ENCODE results near the gene ALS2.

The ALS2 gene

DNA sequence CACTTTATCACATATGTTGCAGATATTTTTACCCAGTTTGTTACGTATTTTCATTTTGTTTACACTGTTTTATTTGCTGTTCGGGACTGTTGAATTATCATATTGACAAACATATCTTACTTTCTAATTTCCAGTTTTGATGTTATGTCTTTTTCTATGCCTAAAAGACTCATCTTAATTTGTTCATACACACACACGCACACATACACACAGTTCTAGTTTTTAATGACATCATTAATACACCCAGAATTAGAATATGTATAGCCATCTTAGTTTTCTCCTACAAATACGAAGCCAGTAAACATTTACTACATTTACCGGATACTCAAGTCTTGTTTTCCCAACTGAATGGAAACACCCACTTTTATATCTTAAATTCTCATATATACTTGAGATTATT, 29.2 kb downstream of the ALS2 start:
- no peak for ATAC-seq

DNA sequence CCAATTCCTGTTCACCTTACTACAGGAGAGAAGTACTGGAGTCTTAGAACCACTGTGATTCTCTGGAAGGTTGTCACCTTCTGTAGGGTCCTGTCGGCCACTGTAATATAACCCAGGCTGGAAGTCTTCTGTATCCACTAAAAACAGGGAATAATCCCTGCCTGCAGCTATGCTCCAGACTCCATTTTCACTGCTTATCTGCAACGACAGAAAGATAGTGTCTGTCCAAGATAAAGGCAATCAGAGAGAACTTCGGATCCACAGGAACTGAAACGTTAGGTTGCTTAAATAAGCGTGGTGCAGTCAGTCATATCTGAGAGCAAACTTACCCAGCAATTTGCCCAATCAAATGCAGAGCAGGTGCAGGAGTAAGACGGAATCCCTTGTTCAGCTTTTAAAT, 34.2 kb downstream of the ALS2 start:
- ATAC-seq, result no peak

DNA sequence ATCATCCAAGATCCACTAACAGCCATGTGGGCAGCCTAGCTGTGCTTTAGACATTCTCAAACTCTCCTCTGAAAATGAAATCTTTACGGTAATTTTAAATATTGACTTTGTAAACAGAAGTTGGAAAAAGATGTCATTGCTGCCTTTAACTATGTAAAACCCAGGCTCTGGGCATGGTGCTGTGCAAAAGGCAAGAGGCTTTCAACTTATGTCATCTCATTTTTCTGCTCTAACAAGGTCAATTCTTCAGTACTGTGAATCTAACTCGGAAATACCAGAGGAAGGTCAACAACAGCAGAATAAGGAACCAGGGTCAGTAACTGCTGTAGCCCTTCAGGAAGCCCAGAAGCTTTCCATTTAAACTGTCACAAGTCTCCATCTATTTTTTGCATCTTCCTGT, 45.2 kb downstream of the ALS2 start:
- ATAC-seq, result no peak

DNA sequence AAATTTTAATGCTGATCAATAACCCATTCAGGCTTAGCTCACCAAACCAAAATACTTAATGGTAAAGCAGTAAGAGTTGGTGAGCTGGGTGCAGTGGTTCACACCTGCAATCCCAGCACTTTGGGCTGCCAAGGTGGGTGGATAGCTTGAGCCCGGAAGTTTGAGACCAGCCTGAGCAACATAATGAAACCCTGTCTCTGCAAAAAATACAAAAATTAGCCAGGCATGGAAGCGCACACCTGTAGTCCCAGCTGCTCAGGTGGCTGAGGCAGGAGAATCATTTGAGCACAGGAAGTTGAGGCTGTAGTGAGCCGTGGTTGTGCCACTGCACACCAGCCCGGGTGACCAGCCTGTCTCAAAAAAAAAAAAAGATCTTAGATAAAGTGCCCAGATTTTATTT, 46.6 kb downstream of the ALS2 start:
- no peak for ATAC-seq

DNA sequence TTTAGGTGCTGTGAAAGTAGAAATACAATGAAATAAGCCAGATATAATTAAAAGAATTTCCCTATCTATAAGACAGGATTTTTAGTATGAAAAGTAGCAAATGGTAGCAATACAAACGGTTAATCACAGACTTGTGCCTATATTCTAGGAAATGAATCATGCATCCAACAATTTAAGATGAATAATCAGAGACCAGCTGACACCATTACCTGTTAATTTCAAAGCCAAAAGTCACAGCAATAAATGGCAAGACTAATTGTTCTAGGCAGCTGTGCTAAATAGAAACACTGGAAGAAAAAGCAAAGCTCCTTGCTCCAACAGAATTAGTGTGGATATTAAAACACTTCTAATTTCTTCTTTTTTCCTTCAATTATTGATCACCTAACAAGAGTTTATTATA, 47.2 kb downstream of the ALS2 start:
- ATAC-seq, result no peak

DNA sequence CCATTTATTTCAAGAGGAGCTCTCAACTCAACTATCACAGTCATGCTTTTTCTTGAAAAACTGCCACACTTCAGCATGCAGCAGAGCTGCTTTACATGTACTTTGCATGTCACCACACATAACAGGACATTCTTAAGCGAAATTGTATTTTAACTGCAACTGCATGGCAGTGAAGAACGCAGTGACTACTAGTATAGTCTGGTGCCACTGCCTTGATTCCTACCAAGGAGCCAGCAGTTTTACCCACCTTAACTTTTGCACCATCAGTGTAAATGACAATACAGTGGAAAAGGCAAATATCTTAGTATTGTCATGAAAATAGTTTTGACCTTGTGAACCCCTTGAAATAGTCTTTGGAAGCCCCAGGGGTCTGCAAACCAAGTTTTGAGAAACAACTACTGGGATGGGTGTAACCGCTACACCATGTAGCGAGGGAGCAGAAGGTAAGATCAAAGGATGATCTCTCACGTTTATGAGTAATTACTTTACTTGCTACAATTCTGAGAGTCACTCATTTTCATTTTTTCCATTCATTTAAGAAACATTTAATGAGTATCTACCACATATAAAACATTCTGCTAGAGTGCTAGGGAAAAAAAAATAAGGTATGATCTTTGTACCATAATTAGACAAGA, 50.0 kb downstream of the ALS2 start:
- ATAC-seq, result peak; percentile 86 to 89

DNA sequence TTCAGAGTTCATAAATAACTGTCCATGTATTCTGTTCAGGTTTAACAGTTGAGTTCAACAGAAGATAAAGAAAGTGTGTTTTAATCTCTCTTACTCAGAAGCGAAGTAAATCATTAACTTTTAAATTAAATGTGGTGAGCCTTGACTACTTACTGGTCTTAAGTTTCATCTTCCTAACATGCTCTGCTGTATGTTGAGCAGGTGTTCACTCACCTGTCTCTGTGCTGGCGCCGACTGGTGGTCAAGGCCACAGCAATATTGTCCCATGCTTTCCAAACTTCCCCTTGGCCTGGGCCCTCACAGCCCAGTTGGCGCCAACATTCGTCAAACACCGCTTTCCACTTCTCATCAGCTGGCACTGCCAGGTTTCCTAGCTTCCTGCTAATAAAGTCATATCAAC, 65.3 kb downstream of the ALS2 start:
- no peak for ATAC-seq

DNA sequence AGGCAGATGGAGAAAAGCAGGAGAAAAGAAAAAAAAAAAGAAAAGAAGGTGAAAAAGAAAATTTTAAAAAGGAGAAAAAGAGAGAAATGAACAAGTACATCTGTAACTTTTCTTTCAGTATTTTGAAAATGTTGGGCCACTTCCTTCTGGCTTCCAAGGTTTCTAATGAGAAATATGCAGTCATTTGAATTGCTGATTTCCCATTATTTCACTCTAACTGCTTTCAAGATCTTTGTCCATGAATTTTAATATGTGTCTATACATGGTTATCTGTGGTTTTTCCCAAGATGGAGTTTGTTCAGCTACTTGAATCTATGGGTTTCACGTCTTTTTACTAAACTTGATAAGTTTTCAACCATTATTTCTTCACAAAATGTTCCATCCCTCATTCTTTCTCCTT, 68.0 kb downstream of the ALS2 start:
- ATAC-seq, result no peak

DNA sequence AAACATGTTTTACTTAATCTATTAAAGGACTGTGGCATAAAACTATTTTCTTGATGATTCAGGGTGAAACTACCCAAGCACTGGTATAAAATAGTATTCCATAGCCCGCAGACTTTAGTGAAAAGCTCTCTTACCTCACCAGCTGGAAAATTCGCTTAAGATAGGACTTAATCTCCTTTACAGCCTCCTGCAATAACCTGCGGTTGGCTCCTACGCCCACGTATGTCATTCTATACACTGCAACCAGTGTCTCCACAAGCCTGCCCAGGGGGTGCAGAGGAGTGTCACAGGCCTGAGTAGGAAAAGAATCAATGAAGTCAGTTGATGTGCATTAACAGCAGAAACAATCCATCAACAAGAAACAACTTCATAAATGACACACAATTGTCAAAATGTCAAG, 71.0 kb downstream of the ALS2 start:
- ATAC-seq, result no peak

DNA sequence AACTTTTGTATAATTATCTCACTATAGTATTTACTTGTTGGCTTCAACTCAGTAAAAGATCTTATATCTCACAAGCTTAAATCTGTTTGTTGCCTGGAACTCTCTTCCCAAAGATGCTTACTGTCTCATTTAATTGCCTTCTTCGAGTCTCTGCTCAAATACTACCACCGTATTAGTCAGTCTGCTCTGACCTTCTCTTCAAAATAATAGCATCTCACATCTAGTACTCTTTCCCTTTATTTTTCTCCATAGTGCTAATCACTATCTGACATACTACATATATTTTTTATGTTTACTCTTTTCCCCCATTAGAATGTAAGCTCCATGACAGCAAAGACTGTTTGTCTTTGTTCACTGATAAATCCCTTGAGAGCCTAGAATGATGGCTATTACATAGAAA, 71.7 kb downstream of the ALS2 start:
- no peak for ATAC-seq

DNA sequence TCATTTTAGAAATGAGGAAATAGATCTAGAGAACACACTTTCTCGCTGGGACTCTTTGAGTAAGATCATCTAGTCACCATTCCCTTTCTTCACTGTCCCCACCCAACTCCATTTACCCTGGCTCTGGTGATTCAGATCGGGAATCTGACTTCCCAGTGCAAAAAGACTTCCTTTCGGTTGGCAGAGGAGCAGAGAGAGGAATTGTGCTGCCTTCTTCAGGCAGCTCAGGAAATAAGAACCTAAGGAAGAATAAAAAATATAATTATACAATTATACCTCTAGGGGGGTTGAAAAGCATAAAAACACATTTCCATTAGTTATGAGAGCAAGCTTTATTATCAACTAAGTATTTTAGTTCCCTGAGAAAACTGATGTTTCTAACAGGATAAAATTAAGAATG, 73.0 kb downstream of the ALS2 start:
- ATAC-seq, result no peak

DNA sequence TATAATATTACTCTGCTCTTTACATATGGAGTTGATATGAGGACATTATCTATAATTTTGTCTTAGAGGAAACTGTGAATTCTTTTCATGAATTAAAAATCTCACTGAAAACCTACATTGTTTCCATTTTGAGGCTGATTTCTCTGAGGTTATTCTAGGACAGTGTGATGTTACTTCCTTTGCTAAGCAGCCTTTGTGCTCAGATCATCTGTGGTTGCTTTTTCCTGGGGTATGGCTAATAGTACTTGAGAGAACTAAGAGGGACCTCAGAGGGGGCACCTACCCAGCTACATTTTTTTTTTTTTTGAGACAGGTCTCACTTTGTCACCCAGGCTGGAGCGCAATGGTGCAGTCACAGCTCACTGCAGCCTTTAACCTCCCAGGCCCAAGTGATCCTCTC, 73.6 kb downstream of the ALS2 start:
- ATAC-seq, result no peak

DNA sequence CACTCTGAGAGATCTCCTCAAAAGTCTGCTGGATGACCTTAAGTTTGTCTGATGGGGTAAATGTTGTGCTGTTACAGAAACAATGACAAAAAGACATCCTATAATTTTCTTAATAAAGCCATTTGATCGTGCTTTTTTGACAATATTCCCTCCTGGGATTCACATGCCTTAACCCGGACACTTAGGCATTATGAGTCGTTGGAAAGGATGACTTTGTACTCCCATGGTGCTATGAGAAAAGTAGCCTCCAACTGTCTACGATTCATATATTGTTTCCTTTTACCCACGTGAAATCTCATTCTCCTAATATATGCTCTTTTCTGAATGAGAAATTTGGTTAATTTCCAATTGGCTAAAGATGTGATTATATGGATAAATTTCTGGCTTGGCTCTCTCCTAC, 76.2 kb downstream of the ALS2 start:
- ATAC-seq, result no peak

DNA sequence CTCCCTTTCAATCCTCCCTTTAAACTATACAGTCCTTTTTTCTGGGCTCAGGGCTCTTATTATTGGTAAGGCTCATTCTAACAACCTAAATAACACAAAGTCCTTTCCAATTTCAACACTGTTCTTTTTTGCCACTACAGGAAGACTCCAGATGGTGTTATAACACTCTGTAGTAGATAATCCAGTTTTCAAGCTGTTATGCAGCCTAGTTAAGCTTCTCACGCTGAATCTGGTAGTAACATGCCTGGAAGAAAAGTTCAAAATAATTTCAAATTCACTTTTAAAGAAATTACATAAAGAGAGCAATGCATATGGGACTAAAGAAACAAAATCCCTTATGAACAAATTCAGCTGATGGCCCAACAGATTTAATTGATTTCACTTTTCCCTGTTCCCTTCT, 79.1 kb downstream of the ALS2 start:
- ATAC-seq, result no peak

DNA sequence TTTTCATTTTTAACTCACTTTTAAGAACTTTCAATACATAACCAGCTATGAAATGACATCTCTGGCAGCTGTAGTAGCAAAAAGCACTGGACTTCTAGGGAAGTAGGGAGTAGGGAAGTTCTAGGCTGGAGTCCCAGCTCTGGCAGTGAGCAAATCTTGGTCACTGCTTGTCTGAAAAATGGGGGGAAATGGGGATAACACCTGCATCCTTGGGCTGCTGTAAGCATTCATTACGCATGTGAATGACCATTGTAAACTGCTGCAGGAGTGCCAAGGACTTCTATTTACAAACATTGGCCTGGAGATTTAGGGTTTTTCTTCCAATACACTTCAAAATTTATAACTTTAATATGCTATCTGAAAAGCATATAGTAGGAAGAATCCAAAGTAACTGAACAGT, 81.3 kb downstream of the ALS2 start:
- ATAC-seq, result no peak

DNA sequence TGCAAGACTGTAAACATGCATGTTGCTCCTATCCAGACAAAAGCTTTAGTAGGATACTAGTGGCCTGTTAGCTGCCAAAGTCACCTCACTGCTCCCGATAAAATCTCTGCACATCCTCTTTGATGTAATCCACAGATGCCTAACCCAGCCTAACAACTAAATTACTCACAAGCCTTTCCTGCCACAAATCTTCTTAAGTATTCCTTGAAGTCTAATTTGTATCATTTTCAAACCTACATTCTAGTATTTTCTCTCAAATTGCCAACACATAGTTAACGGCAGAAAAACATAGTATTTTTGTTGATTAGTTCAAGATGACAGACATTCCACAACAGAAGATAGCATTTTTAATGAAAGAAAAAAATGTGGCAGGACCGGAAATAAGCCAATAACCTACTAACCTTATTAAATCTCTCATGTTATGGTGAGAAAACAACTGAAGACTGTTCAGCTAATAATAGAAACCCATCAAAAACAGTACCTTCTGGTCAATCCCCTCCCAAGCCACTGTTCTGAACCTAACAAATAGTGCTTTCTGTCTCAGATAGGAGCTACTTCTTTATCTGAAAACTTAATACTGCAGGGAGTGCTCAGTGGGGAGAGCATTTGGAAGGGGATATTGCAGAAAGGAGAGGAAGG, 82.0 kb downstream of the ALS2 start, which contains the start of gene MPP4:
TSS of gene MPP4 (minus strand) at position 57 of the 639 bp plus-strand sequence. CDS start 4,690 bp downstream, outside the sequence.
- ATAC-seq, result no peak

DNA sequence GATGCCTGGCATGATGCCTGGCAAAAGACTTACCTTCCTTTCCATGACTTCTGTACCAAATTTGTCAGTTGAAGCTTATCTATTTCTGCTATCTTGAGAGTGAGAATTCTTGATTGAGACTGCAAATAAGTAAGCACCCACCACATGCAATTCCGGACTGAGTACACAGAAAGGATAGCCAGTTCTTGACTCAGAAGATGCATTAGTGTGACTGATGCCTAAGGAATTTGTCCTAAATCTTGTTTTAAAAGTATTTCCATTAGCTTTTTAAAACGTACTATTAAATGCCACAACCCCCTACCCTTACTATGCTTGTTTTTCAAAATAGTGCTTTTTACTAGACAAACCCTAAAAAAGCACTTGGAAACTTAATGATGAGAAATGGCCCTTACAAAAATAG, 82.8 kb downstream of the ALS2 start:
- no peak for ATAC-seq

DNA sequence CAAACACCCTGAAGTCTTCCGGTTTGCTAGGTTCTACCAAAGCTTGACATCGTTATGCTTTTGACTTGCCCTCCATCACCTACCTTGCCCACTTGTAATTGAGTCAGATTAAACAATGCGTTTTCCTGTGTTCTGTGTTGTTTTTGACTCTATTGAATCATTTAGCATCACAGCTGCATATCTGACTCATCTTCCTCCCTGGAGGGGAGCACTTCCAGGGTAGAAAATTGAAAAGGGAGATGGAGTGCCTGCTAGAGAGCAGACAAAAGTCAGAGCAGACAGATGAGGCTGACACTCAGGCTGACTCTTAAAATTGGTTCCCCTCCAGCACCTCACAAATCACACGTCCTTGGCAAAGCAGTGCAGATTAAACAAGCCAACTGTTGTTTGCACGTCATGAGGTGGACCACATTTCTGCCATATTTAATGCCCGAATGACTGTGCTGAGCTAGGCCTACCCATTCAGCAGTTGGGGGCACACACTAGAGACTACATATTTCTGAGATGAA, 84.5 kb downstream of the ALS2 start:
- ATAC-seq, result no peak

DNA sequence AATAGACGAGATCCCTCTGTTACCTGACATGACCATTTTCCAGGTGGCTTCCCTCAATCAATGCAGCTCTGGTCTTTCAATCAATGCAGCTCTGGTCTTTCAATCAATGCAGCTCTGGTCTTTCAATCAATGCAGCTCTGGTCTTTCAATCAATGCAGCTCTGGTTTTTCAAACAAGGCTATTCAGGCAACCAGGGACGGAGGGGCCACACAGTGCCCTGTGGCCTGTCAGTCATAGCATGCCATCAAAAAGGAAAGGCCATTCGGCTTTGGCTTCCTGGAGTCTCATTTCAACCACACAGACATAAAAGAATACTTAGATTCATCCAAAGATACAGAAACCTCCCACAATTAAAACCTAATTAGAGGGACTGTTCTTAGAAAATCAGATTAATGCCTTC, 95.6 kb downstream of the ALS2 start:
- no peak for ATAC-seq

DNA sequence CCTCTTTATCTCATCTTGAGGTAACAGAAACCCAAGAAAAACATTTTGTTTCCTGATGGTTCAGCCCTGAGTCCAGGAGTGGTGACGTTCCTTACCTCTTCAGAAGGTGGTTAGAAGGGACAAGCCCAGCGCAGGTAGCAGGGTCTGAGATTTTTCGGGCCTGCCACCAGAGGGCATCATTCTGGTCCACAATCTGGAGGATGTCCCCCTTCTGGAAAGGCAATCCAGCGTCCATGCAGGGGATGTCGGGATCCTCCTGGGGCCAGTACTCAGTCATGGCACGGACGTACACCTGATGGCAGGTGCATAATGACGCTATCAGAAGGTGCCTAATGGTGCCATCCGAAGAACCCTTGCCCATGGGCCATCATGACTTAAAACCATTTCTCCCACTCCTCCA, 100.0 kb downstream of the ALS2 start:
- ATAC-seq, result no peak

DNA sequence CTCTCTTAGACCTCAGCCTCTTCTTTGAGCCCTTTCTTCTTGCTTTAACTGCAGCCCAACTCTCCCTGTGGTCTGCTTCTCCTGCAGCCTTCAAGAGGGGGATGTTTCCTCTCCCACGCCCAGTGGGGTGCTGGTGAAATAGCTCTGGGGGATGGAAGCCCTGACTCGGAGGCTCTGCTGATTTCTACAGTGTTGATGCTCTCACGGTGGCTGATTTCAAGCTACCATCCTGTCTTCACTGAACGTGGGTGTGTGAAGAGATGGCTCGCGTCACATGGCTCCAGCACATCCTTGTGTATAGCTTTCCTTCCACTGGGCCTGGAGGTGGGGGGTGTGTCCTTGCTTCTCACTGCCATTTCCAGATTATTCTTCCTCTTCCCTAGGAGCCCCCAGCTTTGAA, 102.3 kb downstream of the ALS2 start:
- ATAC-seq, result no peak

DNA sequence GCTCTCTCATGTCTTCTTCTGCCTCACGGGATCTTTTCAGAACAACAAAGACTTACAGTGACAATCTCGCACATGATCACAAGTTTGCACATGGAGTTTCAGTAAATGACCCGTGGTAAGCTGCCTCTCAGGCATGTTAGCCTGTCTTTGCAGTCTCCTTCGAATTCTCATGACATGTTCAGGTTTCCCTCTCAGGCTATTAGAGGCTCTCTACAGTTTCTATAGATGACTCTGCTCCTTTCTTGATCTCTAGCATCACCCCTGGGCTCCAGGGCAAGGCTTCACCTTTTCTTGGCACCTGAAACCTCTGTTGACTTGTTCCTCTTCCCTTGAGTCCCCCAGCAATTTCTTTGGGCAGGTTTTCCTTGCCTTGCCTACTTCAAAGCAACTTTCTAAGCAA, 105.3 kb downstream of the ALS2 start:
- ATAC-seq, result no peak

DNA sequence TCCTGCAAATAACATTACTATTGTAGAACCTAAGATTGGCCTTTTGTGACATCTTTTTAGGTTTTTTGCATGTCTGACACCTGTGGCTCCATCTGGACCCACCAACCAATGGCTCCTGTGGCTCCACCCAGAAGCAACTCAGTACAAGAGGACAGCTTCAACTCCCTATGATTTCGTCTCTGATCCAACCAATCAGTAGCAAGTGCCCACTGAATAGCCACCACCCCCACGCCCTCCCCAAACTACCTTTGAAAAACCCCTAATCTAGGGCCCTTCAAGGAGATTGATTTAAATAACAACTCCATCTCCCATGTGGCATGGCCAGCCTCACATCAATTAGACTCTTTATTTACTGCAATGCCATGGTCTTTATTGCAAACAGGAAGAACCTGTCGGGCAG, 105.9 kb downstream of the ALS2 start:
- ATAC-seq, result no peak

DNA sequence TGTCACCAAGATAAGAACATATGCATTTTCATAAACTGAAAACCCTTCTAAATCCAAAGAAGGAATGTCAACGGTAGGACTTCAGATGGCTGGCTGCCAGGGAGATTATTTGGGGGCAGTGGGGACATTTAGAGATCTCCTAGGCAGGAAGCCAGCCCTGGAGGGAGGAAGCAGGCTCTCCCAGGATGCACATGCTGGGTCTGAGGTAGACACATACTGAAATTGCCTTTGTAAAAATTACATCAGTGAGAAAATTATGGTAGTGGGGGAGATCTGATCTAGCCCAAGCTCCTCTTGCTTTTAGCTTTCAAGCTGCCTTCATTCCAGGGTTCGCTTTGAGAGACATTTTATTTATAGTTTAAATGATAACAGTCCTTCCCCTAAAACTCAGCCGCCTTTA, 106.4 kb downstream of the ALS2 start:
- ATAC-seq, result no peak

DNA sequence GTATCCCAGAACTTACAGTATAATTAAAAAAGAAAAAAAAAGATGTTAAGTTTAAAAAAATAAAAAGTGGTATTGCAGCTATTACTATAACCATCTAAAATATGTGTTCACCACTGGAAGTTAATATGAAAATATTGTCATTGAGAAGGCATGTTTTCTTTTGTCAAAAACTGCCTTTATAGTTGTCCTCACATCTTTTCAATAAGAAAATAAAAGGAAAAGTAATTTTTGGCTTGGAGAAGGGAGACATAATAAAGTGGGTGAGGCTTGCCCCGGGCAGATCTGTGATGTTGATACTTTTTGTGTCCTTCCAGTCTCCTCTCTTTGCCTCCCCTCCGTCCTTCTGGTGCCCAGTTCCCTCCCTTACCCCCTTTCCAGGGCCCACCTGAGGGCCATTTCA, 107.2 kb downstream of the ALS2 start:
- no peak for ATAC-seq

Measured in activated CD4-positive, CD25-positive, alpha-beta regulatory T cell treated with anti-CD3 and anti-CD28 coated beads, Interleukin-2, amount 50 U/mL, for 24 hours (primary cell).